Lower leg skin (tissue), 3 donors: ENCODE results near the gene ABHD15.

ENCODE experiments used
- POLR2A ChIP-seq, 2 donors: fragments of 450-650 bp; IDR thresholded peaks; one replicate each; pipeline ENCODE4 v1.6.1; 2016 to 2017; ENCODE audit warnings: antibody characterized with exemption in 2 of 2, mild to moderate bottlenecking in 1 of 2, moderate library complexity in 1 of 2
- TF ChIP-seq, protein P1 (sequence below), 3 donors: fragments of 450-650 bp; IDR thresholded peaks; one replicate each; pipeline ENCODE4 v1.5.1; 2016; ENCODE audit warnings: antibody characterized with exemption in 3 of 3, mild to moderate bottlenecking in 3 of 3, moderate library complexity in 2 of 3

DNA sequence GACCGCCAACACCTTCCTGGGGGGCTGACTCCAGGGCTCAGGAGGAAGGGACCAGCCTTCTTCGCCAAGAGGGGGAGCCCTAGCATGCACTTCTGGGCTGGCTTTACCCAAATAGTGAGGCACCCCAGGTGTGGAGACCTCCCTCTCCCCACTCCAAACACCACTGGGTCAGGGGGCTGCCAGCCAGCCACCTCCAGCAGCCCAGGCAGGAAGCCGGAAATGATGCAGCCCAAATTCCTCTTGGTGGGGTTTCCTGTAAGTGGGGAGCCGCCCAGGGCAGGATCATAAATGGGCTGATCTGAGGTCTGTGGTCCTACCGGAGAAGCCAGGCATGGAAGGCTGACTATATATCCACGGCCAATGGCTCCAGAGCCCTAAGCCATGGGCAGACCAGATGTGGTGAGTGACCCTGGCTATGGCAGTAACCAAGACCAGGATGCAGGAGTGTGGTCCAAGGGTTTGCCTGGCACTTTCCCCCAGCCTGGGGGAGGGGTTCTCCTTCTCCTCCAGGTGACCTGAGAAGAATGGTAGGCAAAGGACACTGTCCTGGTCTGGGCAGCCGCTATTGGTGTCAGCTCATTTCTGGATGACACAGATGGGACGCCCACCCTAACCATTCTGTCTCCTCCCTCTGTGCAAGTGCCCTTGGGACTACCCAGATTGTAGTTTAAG is 18.4 kb upstream of the ABHD15 start:
- no peak for TF ChIP-seq POLR2A (IDR thresholded peaks at IDR 0.05)
- TF ChIP-seq, protein P1, sequence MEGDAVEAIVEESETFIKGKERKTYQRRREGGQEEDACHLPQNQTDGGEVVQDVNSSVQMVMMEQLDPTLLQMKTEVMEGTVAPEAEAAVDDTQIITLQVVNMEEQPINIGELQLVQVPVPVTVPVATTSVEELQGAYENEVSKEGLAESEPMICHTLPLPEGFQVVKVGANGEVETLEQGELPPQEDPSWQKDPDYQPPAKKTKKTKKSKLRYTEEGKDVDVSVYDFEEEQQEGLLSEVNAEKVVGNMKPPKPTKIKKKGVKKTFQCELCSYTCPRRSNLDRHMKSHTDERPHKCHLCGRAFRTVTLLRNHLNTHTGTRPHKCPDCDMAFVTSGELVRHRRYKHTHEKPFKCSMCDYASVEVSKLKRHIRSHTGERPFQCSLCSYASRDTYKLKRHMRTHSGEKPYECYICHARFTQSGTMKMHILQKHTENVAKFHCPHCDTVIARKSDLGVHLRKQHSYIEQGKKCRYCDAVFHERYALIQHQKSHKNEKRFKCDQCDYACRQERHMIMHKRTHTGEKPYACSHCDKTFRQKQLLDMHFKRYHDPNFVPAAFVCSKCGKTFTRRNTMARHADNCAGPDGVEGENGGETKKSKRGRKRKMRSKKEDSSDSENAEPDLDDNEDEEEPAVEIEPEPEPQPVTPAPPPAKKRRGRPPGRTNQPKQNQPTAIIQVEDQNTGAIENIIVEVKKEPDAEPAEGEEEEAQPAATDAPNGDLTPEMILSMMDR (IDR thresholded peaks at IDR 0.05): no peak
